GM19468 (cell line): Measurements from ENCODE around the gene SYT10.
"Not testable (repeated sequence)": the region's sequence is repeated elsewhere in the genome, so short reads cannot be mapped to it uniquely, and the experiment has no call there.

Source experiments
- ATAC-seq: cut with Tn5 transposase; IDR thresholded peaks from one replicate; pipeline ENCODE4 v1.9.1; 2021; ENCODE audit warnings: mild to moderate bottlenecking, moderate library complexity, moderate number of reproducible peaks; ENCODE audit not compliant: unreplicated experiment; ENCODE audit errors: extremely low read depth

The SYT10 gene, protein sequence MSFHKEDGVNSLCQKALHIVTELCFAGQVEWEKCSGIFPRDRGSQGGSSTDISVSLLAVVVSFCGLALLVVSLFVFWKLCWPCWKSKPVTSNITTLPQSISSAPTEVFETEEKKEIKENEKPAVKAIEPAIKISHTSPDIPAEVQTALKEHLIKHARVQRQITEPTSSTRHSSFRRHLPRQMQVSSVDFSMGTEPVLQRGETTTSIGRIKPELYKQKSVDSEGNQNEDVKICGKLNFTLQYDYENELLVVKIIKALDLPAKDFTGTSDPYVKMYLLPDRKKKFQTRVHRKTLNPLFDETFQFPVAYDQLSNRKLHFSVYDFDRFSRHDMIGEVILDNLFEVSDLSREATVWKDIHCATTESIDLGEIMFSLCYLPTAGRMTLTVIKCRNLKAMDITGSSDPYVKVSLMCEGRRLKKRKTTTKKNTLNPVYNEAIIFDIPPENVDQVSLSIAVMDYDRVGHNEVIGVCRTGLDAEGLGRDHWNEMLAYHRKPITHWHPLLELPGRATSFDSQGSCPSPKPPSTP

GRCh38 chr12:33439587-33440011 is at the start of gene SYT10:
TSS of gene SYT10 (minus strand) at chr12:33439819. CDS start at chr12:33439522, 297 bp downstream.
- ATAC-seq, result no peak

DNA sequence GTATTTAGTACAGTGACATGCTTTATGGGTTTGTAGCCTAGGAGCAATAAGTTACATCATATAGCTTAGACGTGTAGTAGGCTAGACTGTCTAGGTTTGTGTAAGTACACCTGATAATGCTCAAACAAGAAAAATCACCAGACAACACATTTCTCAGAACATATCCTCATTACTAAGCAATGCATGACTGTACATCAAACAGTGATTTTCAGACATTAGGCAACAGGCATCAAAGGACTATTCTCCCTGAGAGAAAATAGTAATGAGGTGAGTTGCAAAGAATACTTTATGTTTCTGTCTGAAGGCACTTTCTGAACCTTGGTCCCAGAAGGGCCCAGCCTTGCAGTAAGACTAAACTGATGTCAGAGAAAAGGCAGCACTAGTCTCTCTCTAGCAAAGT is 48.4 kb upstream of the SYT10 start:
- no peak for ATAC-seq

DNA sequence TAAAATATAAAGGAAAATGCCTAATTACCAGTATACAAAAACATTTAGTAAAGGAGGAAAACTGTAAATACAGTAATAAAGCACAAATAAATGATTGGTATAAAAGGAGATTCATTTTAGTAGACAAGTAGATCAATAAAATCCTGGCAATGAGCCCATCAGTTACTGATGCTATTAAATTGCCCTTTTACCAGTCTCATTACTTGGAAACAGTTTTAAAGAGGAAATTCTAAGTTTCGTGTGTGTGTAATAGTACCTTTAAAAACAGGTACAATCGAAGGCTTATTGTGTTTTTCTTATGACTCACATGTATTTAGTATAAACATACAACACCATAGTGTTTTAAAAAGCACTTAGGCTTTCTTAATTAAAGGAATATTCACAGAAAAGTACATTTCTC is 46.4 kb upstream of the SYT10 start:
- no peak for ATAC-seq

- no peak for ATAC-seq
These were observed 44.5 kb upstream of the SYT10 start for GRCh38 chr12:33484161-33484560.

GRCh38 chr12:33480366-33480765 is 40.7 kb upstream of the SYT10 start:
- ATAC-seq, result no peak

DNA sequence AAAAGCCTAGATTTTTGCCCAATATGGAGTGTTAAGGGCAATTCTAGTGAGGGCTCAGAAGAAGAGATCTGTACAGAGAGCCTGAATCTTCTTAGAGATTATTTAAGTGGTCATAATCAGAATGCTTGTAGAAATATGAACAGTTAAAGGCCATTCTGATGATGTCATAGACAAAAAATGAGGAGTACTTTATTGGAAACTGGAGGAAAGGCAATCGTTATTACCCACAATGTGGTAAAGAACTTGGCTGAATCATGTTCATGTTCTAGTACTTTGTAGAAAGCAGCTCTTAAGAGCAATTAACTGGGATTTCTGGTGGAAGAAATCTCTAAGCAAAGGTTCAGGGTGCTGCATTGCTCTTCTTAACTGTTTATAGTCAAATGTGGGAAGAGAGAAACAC is 36.4 kb upstream of the SYT10 start:
- ATAC-seq, result no peak

DNA sequence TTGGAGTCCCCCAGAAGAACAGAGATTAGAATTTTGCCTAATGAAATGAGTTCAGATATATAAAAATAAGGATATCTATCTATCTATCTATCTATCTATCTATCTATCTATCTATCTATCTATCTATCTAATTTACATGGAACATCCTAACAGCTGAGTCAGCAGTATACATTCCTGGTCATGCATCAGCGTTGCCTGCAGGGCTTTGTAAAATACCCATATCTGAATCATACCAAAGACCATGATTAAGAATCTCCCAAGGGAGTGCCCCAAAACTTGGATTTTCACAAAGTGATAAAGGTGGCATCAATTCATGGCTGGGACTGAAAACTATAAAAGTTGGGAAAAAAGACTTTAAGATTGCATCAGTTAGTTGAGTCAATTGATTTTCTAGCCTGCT is 32.7 kb upstream of the SYT10 start:
- no peak for ATAC-seq

- ATAC-seq, result no peak
These were observed 15.5 kb upstream of the SYT10 start for GRCh38 chr12:33455096-33455495.

GRCh38 chr12:33450480-33450879 is 10.9 kb upstream of the SYT10 start:
- no peak for ATAC-seq

DNA sequence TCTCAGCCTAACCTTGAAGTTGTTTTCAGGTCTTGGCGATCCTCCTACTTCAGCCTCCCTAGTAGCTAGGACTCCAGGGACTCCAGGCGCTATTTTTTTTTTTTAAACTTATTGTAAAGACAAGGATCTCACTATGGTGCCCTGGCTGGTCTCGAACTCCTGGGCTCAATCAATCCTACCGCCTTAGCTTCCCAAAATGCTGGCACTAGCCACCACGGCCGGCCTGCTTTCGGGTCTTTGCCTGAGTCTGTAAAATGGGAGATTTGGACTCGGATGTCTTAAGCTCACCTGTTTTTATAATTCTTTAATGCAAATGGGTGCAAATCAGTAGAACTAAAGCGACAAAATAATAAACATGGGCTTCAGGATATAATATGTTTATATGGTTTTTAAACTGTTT is 858 bp upstream of the SYT10 start:
- no peak for ATAC-seq

- no peak for ATAC-seq
These were observed 600 bp downstream of the SYT10 start for GRCh38 chr12:33438851-33439586.

DNA sequence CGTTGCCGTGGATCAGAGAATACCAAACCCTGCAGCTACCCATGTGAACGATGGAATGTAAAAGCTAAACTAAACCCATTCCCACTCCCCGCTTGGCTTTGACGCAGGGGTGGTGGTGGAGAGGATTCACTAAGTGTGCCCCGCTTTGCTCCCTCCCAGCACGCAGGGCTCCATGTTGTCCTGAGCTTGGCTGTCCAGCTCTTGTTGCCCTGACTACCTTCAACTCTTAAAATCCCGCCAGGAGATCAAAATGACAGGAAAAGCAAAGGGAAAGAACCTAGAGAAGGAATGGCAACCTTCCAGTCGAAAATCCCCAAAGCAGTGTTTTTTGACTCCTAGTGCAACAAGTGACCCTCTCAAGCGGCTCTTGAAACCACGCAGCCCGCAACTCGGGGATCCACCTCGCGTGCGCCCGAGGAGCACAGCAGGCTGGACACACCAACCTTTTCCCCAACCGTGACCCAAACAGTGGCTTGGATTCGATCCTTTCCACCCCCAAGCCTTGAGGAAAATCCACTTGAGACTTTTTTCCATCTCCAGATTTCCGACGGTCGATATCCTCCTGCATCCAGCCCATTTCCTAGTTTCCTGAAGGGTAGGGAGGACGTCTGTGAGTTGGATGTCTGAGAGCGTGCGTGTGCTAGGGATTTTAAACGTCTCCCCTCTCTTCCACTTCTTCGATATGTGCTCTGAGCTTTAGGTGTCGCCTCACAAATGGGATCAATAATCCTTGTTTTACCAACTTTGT is 1.4 kb downstream of the SYT10 start:
- no peak for ATAC-seq

DNA sequence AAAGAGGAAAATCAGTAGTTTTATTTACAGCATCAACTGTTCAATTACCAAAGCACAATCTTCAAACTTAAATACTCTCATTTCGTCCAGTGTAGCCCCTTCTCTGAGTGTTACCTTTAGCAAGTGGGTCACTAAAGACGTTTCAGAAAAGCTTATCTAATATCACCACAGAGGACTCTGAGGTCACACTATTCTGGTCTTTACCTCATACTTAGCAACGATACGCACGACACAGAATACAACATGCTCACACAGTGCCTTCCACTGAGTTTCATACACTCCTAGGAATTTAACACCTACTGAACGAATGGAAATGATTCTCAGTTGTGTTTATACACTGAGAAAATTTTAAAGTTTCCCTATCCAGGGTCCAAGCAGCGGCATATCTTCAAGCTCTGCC is 2.0 kb downstream of the SYT10 start:
- ATAC-seq, result no peak

DNA sequence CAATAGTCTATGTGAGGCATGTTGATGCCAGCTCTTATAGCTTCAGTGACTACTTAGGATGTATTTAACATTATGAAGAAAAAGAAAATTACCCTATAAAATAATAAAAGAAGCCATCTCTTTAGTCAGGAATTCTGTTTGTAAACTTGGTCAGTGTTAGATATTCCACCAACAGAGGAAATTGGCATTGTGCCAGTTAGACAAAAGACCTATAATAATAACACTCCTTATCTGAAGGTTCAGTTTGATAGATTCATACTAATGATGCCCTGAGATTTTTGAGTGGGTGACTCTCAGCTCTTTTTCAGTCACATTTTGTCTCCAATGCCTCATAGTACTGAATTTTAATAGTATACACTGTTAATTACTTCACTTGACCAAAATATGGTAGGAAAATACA is 6.6 kb downstream of the SYT10 start:
- ATAC-seq, result no peak

GRCh38 chr12:33431648-33432047 is 8.0 kb downstream of the SYT10 start:
- no peak for ATAC-seq

- ATAC-seq, result no peak
These were observed 10.2 kb downstream of the SYT10 start for GRCh38 chr12:33429468-33429867.

DNA sequence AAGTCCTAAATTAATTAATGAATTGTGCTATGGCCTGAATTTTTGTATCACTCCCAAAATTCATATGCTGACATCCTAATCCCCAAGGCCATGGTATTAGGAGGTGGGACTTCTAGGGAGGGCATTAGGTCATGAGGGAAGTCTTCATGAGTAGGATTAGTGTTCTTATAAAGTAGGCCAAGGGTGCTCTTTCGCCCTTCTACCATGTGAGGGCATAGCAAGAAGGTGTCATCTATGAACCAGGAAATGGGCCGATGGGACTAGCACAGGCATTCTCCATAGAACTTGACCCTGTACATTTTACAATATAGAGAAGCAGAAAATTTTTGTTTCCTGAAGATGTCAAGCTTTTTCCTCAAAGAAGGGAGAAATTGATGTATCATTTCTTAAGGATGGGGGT is 12.5 kb downstream of the SYT10 start:
- no peak for ATAC-seq

DNA sequence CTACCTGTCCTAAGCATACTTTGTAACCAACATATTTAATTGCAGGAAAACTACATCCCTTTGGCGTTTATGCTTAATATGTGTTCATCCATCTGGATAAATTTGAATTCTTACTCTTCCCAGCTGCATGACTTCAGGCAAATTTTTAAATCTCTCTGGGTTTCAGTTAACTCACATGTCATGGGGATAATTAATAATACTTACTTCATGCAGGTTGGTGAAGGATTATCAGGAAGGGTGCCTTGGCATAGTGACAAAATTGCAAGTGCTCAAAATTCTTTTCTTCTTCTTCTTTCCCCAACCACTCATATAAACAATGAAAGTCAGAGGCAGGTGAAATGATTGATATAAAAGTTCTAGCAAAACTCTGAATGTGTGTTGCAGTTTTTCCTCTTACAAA is 15.9 kb downstream of the SYT10 start:
- no peak for ATAC-seq

GRCh38 chr12:33412410-33412809 is 27.2 kb downstream of the SYT10 start:
- not testable (repeated sequence) for ATAC-seq

- ATAC-seq, result no peak
These were observed 56.1 kb downstream of the SYT10 start for GRCh38 chr12:33383503-33383902.

GRCh38 chr12:33376153-33376552 is 63.5 kb downstream of the SYT10 start:
- no peak for ATAC-seq
